ENCODE data around the gene IL1RL2. TPM values are rescaled to one million over a fixed set of nuclear protein-coding genes. Genes with fewer than 3 reads are reported as not detected.

Gene IL1RL2
- total RNA-seq, 1 experiment from 2014 or later = not detected

- in situ Hi-C loops (cut with HindIII; ENCODE audit: low pct_unique_long_range_greater_than_20kb, low sequenced_read_pairs) = no loop called here
- no peak for TF ChIP-seq POLR2AphosphoS5 (IDR thresholded peaks at IDR 0.05; ENCODE audit: low read depth, low read length)
- no peak for TF ChIP-seq REST (IDR thresholded peaks at IDR 0.05; ENCODE audit: insufficient read depth in 1 of 2, low read depth in 2 of 2, low read length in 1 of 2)
- TF ChIP-seq SIN3A (IDR thresholded peaks at IDR 0.05; ENCODE audit: borderline replicate concordance, insufficient read depth, low read depth, low read length) = no peak
- no peak for TF ChIP-seq TCF7L2 (IDR thresholded peaks at IDR 0.05; ENCODE audit: low read depth, low read length)
- no peak for TF ChIP-seq CTCF (IDR thresholded peaks at IDR 0.05)
- Histone ChIP-seq H3K9me3 (ENCODE audit: control insufficient read depth, insufficient read depth, low read depth, low read length) (no peaks in the 10 kb centered on the region), H3K27me3 (ENCODE audit: control insufficient read depth, insufficient read depth, low read length) (peaks cover 5% of the 10 kb centered on the region; the same call in 1 of the 2 replicates), H3K36me3 (ENCODE audit: control insufficient read depth, insufficient read depth, low read length) (no peaks in the 10 kb centered on the region), H3K4me1 (ENCODE audit: control insufficient read depth, insufficient read depth, low read length) (no peaks in the 10 kb centered on the region), H3K4me3 (ENCODE audit: low read depth in 2 of 2, low read length in 2 of 2) (no peak overlapping the region), H3K27ac (ENCODE audit: low read length) (no peak overlapping the region)
- ChIA-PET CTCF (no interaction called here), POLR2A (no interaction called here)
- no peak for ATAC-seq
- BruUV-seq (replicated peaks) = no TSS peak
- DNase-seq (ENCODE audit: low read depth, low spot score) = no peak
- intact Hi-C loops (cut with micrococcal nuclease; ENCODE audit: unreplicated experiment) = no loop called here
Measured at GRCh38 chr2:102286041-102286440, 99.2 kb downstream of the IL1RL2 start.

- no peak overlapping the region for H3K27ac ChIP-seq (ENCODE audit: low read length)
- ChIA-PET CTCF (interaction anchor here (0.6 kb wide), 1 partner anchor 965 kb away, joined by 3 read pairs; no protein-coding TSS in a partner anchor), POLR2A (no interaction called here)
- H3K36me3 ChIP-seq (ENCODE audit: control insufficient read depth, insufficient read depth, low read length) = no peaks in the 10 kb centered on the region
- DNase-seq (ENCODE audit: low read depth, low spot score) (no peak), ATAC-seq (no peak)
- intact Hi-C loops (cut with micrococcal nuclease; ENCODE audit: unreplicated experiment) = no loop called here
- TF ChIP-seq SIN3A (IDR thresholded peaks at IDR 0.05; ENCODE audit: borderline replicate concordance, insufficient read depth, low read depth, low read length) (no peak), POLR2AphosphoS5 (IDR thresholded peaks at IDR 0.05; ENCODE audit: low read depth, low read length) (no peak)
- peaks cover 6% of the 10 kb centered on the region for H3K27me3 ChIP-seq (ENCODE audit: control insufficient read depth, insufficient read depth, low read length)
- BruUV-seq (replicated peaks) = no TSS peak
- no peaks in the 10 kb centered on the region for H3K4me1 ChIP-seq (ENCODE audit: control insufficient read depth, insufficient read depth, low read length)
- no peaks in the 10 kb centered on the region for H3K9me3 ChIP-seq (ENCODE audit: control insufficient read depth, insufficient read depth, low read depth, low read length)
- H3K4me3 ChIP-seq (ENCODE audit: low read depth in 2 of 2, low read length in 2 of 2) = no peak overlapping the region
- in situ Hi-C loops (cut with HindIII; ENCODE audit: low pct_unique_long_range_greater_than_20kb, low sequenced_read_pairs) = no loop called here
Measured at GRCh38 chr2:102289129-102289528, 102.3 kb downstream of the IL1RL2 start.

Other genes starting within 250 kb of the IL1RL2 start
- gene IL1R2, start 195.1 kb upstream of the IL1RL2 start, total RNA-seq (2021; ENCODE audit: unreplicated experiment) = 0.15 TPM
- 7.1 TPM for gene IL1R1, start 44.3 kb upstream of the IL1RL2 start, total RNA-seq (2021; ENCODE audit: unreplicated experiment)
- 0.15 TPM for gene IL1RL1, start 124.5 kb downstream of the IL1RL2 start, total RNA-seq (2021; ENCODE audit: unreplicated experiment)
- 0.08 TPM for gene IL18R1, start 168.8 kb downstream of the IL1RL2 start, total RNA-seq (2021; ENCODE audit: unreplicated experiment)
- not detected for gene IL18RAP, start 236.1 kb downstream of the IL1RL2 start, total RNA-seq (2021; ENCODE audit: unreplicated experiment)